GM12872 (cell line): ENCODE results near the gene PIK3R6.

ENCODE experiments used
- TF ChIP-seq, protein P1 (sequence below): IDR thresholded peaks from 3 replicates; pipeline ENCODE4 v1.5.1; 2011; ENCODE audit warnings: low read depth, mild to moderate bottlenecking, low read length, moderate library complexity; ENCODE audit not compliant: insufficient read depth

Gene PIK3R6

DNA sequence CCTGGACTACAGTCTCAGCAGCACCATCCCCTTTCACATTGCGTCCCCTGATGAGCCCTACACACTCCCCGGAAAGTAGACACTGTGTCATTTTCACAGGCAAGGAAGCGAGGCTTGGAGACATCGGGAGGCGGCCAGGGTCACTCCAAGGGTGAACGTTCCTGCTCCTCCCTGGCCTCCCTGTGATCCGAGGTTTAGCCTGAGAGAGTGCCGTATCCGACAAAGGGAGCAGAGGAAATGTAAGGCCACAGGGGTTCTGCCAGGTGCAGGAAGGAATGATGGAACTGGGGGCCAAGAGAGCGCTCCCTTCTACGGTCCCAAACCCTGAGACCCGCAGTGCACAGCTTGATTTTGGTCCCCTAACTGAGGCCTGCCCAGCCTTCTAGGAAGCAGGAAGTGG lies 8.0 kb upstream of the PIK3R6 start:
- TF ChIP-seq, protein P1, sequence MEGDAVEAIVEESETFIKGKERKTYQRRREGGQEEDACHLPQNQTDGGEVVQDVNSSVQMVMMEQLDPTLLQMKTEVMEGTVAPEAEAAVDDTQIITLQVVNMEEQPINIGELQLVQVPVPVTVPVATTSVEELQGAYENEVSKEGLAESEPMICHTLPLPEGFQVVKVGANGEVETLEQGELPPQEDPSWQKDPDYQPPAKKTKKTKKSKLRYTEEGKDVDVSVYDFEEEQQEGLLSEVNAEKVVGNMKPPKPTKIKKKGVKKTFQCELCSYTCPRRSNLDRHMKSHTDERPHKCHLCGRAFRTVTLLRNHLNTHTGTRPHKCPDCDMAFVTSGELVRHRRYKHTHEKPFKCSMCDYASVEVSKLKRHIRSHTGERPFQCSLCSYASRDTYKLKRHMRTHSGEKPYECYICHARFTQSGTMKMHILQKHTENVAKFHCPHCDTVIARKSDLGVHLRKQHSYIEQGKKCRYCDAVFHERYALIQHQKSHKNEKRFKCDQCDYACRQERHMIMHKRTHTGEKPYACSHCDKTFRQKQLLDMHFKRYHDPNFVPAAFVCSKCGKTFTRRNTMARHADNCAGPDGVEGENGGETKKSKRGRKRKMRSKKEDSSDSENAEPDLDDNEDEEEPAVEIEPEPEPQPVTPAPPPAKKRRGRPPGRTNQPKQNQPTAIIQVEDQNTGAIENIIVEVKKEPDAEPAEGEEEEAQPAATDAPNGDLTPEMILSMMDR = no peak

DNA sequence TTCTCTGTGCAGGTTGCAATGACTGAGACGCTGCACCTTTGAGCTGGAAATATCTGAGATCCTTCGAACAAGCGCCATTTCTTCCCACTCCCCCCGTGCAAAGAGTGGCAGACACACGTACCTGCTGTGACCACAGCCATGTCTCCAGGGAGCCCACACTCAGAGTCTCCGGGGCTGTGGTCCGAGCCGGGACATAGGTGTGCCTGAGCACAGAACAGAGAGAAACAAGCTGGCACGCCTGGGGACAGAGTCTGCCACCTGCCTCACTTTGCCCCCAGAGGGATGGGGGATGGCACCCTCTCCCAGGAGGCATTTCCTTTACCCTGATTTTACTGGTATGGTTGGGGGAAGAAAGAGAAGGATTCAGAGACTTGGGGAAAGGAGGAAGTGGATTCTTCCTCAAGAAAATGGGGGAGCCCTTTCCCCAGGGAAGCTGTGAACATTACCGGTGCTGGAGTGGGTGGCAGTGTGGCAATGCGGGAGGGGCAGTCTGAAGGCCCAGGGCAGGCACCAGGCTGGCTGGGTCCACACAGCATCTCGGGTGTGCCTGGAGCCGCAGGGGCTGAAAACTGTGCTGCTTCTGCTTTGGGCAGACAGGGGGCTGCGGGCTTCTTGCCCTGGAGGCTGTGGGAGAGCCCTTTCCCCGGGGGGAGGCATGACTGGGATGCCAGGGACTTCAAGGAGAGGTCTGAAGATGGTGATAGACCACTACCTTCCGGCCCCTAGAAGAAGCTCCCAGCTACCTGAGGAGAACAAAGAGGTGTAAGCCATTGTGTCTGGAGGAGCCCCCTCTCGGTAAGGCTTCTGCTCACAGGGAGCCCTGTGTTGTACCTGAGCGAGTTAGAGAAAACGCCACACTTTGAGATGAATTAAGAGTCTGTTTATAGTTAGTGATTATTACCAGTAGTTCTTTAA lies 6.6 kb upstream of the PIK3R6 start:
- TF ChIP-seq, protein P1 = no peak

DNA sequence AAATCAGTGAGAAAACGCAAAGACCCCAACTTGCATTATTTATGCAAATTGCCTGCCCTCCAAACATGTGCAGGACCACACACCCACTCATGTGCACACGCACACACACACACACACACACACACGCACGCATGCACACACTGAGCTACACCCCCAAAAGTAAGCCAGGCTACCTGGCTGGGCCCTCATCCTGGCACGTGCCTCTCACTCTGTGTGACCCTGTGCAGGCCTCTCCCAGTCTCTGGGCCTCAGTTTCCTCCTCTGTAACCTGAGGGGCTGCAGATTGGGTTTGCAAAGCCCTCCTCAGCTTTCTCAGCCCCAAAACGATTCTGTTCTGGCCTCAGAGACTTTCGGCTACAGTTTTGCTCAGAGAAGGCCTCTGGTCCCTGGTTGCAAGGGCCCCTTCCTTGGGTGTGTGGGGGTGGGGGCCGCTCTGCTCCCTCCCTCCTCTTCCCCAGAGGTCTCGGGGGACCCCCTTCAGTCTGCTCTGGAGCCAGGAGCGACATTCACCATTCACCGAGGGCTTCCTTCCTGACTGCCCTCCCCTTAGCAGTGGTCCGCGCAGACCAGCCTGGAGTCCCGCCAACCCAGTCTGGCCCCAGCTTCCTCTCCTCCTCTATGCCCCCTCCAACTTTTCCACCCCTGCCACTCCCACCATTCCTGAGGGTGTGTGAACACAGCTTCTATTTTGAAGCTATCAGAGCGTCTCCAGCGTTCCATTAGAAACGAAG lies 5.4 kb upstream of the PIK3R6 start:
- TF ChIP-seq, protein P1 = no peak

DNA sequence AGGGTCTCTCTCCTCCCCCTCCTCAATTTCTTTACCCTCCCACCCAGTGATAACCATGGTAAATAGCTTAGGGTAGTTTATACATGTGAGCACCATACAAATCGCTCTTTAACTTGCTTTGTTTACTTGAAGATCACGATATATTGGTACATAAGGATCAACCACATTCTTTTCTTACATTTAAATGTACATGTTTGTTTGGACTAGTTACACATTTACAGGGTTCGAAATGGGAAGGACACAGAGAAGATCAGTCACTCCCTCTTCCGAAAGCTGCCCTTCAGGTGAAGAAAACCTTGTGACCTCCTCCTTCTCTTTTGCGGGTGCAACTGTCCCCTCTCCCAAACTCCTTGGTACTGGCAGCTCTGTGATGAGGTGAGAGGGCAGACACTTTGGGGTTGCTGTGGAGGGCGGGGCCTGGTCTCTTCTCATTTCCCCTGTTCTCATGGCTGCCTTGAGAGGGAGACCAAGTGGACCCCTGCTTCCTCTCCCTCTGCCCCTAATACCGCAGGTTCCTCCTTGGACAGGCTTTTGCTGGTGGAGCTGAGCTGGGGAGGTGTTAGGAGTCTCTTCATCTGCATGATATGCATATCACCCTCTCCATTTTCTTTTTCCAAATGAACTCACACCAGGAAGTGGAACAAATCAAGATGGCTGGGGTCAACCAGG lies 4.7 kb upstream of the PIK3R6 start:
- TF ChIP-seq, protein P1 = no peak

DNA sequence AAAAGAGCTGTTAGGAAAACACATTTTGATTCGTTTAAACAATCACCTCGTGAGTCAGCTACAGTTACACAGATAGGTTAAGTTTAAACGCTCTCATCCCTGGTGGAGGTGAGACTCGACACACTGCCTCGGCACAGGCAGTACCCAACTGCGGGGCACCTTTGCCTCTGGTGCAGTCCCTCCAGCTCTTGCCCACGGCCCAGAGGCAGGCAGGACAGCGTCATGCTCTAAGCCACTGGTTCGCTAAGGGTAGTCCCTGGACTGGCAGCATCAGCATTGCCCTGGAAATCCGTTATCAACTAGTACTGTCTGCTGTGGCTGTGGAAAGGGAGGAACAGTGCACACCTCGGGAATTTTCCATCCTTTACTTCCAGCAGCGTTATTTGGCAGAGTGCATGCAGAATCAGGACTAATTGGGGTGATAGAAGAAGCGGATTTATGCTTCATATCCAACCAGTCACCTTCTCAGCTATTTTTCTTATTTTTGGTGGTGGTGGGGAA lies 3.7 kb upstream of the PIK3R6 start:
- TF ChIP-seq, protein P1 = no peak

DNA sequence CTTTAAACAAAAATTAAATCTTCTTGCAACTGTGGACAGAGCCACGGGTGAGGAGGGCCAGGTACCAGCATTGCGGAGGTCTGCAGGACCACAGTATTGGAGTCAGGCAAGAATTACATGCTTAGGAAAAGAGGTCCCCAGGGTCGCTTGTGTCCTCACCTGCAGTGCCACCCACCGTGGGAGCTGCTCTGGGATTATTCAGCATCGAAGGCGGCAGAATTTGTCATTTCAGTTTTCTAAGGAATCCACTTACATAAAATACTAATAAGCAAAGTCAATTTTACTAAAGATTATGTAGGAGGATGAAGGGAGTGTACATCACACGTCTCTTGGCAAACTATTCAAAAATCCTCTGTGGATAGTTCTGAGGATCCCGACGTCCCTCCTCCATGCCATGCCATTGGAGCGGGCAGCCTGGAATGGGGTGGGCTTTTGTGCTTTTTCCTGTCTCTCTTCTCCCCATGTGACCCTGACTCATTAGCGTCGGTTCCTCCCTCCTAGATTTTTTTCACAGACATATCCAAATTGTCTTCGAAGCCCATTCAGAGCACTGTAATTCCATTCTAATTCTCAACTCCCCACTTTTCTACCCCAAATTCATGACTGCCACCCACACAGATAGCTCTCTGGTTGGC lies 3.0 kb upstream of the PIK3R6 start:
- TF ChIP-seq, protein P1 = no peak
